Astrocyte of the spinal cord (primary cell): ENCODE results near the gene TSPAN11.
"Not testable (repeated sequence)": the region's sequence is repeated elsewhere in the genome, so short reads cannot be mapped to it uniquely, and the experiment has no call there.

ENCODE experiments used
- DNase-seq: peaks from one replicate; pipeline ENCODE4 v3.0.0; 2011; ENCODE audit warnings: low read depth, low spot score
- H3K4me3 ChIP-seq: 2 replicates; pipeline ENCODE4 v1.5.1; 2011; ENCODE audit warnings: low read depth, mild to moderate bottlenecking, low read length, moderate library complexity
- CTCF ChIP-seq: IDR thresholded peaks from 2 replicates; pipeline ENCODE4 v1.5.1; 2012; ENCODE audit warnings: low read depth, mild to moderate bottlenecking, low read length, inconsistent platforms
- in situ Hi-C: cut with HindIII; loops from 2 replicates; pipeline ENCODE4 v1.10.0; 2017; ENCODE audit warnings: low sequenced_read_pairs

TSPAN11 gene

GRCh38 chr12:31021809-31022494, 95.4 kb downstream of the TSPAN11 start:
- no peak for DNase-seq
- H3K4me3 ChIP-seq = no peak overlapping the region
- in situ Hi-C loops = no loop called here
- no peak for TF ChIP-seq CTCF

GRCh38 chr12:31023271-31023724, 96.8 kb downstream of the TSPAN11 start:
- H3K4me3 ChIP-seq = no peak overlapping the region
- TF ChIP-seq CTCF = no peak
- in situ Hi-C loops = no loop called here
- DNase-seq = no peak

- no peak for DNase-seq
- no peak overlapping the region for H3K4me3 ChIP-seq
- in situ Hi-C loops = no loop called here
- no peak for TF ChIP-seq CTCF
These were observed 99.7 kb downstream of the TSPAN11 start for GRCh38 chr12:31026202-31026601.

- DNase-seq, in situ Hi-C loops, H3K4me3 ChIP-seq: not testable (repeated sequence)
These were observed 100.5 kb downstream of the TSPAN11 start for GRCh38 chr12:31027006-31027405.

GRCh38 chr12:31029468-31029867, 102.9 kb downstream of the TSPAN11 start:
- no peak overlapping the region for H3K4me3 ChIP-seq
- in situ Hi-C loops = no loop called here
- DNase-seq = no peak
- TF ChIP-seq CTCF = no peak

- H3K4me3 ChIP-seq = no peak overlapping the region
- in situ Hi-C loops = no loop called here
- DNase-seq = no peak
- no peak for TF ChIP-seq CTCF
These were observed 103.5 kb downstream of the TSPAN11 start for GRCh38 chr12:31029916-31030562.

- in situ Hi-C loops = no loop called here
These were observed 105.4 kb downstream of the TSPAN11 start for GRCh38 chr12:31031951-31032335.

More at GRCh38 chr12:31031951-31032335, 105.4 kb downstream of the TSPAN11 start:
- no peak for TF ChIP-seq CTCF
- no peak overlapping the region for H3K4me3 ChIP-seq
- DNase-seq = no peak
